IPS-18a (cell line): ENCODE results near the gene HCN2.

Experiments
- H3K27ac ChIP-seq: one replicate; pipeline ENCODE4 v1.5.1; 2013; ENCODE audit warnings: low read length
- H3K27me3 ChIP-seq: one replicate; pipeline ENCODE4 v1.6.1; 2013; ENCODE audit warnings: mild to moderate bottlenecking, low read length; ENCODE audit not compliant: control insufficient read depth, insufficient read depth
- H3K36me3 ChIP-seq: one replicate; pipeline ENCODE4 v1.6.1; 2013; ENCODE audit warnings: low read depth, low read length; ENCODE audit not compliant: control insufficient read depth
- H3K4me1 ChIP-seq: one replicate; pipeline ENCODE4 v1.6.1; 2013; ENCODE audit warnings: low read depth, low read length; ENCODE audit not compliant: control insufficient read depth
- H3K4me3 ChIP-seq: one replicate; pipeline ENCODE4 v1.5.1; 2013; ENCODE audit warnings: low read length
- H3K9ac ChIP-seq: one replicate; pipeline ENCODE4 v1.6.1; 2013; ENCODE audit warnings: mild to moderate bottlenecking, low read length, moderate library complexity
- H3K9me3 ChIP-seq: one replicate; pipeline ENCODE4 v1.6.1; 2013; ENCODE audit warnings: low read depth, low read length; ENCODE audit not compliant: control insufficient read depth

HCN2 gene

GRCh38 chr19:661427-662196, 71.9 kb downstream of the HCN2 start:
- Histone ChIP-seq H3K4me1 (no peaks in the 10 kb centered on the region), H3K27me3 (peaks cover 5% of the 10 kb centered on the region), H3K9me3 (no peaks in the 10 kb centered on the region), H3K27ac (no peak overlapping the region), H3K36me3 (no peaks in the 10 kb centered on the region), H3K9ac (peak overlapping the region; percentile 84), H3K4me3 (peak overlapping the region; percentile 84)

- Histone ChIP-seq H3K9me3 (no peaks in the 10 kb centered on the region), H3K4me1 (no peaks in the 10 kb centered on the region), H3K9ac (peak overlapping the region; percentile 84), H3K4me3 (peak overlapping the region; percentile 84), H3K27ac (no peak overlapping the region), H3K36me3 (no peaks in the 10 kb centered on the region), H3K27me3 (peaks cover 5% of the 10 kb centered on the region)
Measured at GRCh38 chr19:662207-662961, 72.7 kb downstream of the HCN2 start.

- Histone ChIP-seq H3K9ac (peak within 1 kb of the TSS; percentile 84), H3K4me3 (peak within 1 kb of the TSS; percentile 84), H3K27me3 (peaks cover 5% of the 10 kb centered on the region), H3K4me1 (no peaks in the 10 kb centered on the region), H3K27ac (no peak within 1 kb of the TSS), H3K36me3 (no peaks in the 10 kb centered on the region), H3K9me3 (no peaks in the 10 kb centered on the region)
Measured at GRCh38 chr19:662962-663681, 73.4 kb downstream of the HCN2 start, which contains the start of gene RNF126. TSS of gene RNF126 (minus strand) at chr19:663214. CDS start at chr19:663121, 93 bp downstream.

- H3K9ac ChIP-seq: no peak overlapping the region
- peak overlapping the region; percentile 42 for H3K4me3 ChIP-seq
- no peaks in the 10 kb centered on the region for H3K9me3 ChIP-seq
- H3K36me3 ChIP-seq: no peaks in the 10 kb centered on the region
- H3K4me1 ChIP-seq: no peaks in the 10 kb centered on the region
- peaks cover 5% of the 10 kb centered on the region for H3K27me3 ChIP-seq
- H3K27ac ChIP-seq: no peak overlapping the region
Measured at GRCh38 chr19:663682-664117, 74.0 kb downstream of the HCN2 start.

GRCh38 chr19:664913-665443, 75.3 kb downstream of the HCN2 start:
- peaks cover 5% of the 10 kb centered on the region for H3K27me3 ChIP-seq
- H3K27ac ChIP-seq: no peak overlapping the region
- H3K36me3 ChIP-seq: no peaks in the 10 kb centered on the region
- H3K4me3 ChIP-seq: no peak overlapping the region
- H3K9ac ChIP-seq: no peak overlapping the region
- H3K9me3 ChIP-seq: no peaks in the 10 kb centered on the region
- H3K4me1 ChIP-seq: no peaks in the 10 kb centered on the region
